Occipital lobe (tissue), 2 donors: ENCODE measurements around the gene CHSY1. TPM values are rescaled to one million over a fixed set of nuclear protein-coding genes. Genes with fewer than 3 reads are reported as not detected.

Source experiments
- DNase-seq: peaks from one replicate; lab custom pipeline; 2025; lab: John Stamatoyannopoulos, UW
- total RNA-seq: library from RNA; depleted of rRNA; stranded (reverse); fragments of >200 nt; gene quantifications from one replicate; pipeline ENCODE4 v1.2.3, GENCODE V29; 2014

CHSY1 gene
- total RNA-seq, 1 donor from 2014 or later, result 23.9 TPM

GRCh38 chr15:101189409-101190091 is 62.3 kb downstream of the CHSY1 start:
- DNase-seq, result no peak

- no peak for DNase-seq
Measured at GRCh38 chr15:101188637-101189408, 63.0 kb downstream of the CHSY1 start.

- no peak for DNase-seq
Measured at GRCh38 chr15:101187820-101188636, 63.8 kb downstream of the CHSY1 start.

GRCh38 chr15:101185770-101186169 is 66.1 kb downstream of the CHSY1 start:
- no peak for DNase-seq

GRCh38 chr15:101185336-101185735 is 66.5 kb downstream of the CHSY1 start:
- no peak for DNase-seq

GRCh38 chr15:101184830-101185229 is 67.0 kb downstream of the CHSY1 start:
- DNase-seq, result no peak

GRCh38 chr15:101183931-101184305 is 67.9 kb downstream of the CHSY1 start:
- no peak for DNase-seq

GRCh38 chr15:101183226-101183930 is 68.5 kb downstream of the CHSY1 start:
- DNase-seq, result no peak

GRCh38 chr15:101182215-101182614 is 69.6 kb downstream of the CHSY1 start:
- DNase-seq, result no peak

GRCh38 chr15:101181349-101181748 is 70.5 kb downstream of the CHSY1 start:
- no peak for DNase-seq

- DNase-seq, result no peak
Measured at GRCh38 chr15:101180620-101181307, 71.1 kb downstream of the CHSY1 start.

GRCh38 chr15:101179341-101180153 is 72.3 kb downstream of the CHSY1 start:
- DNase-seq, result no peak

- DNase-seq, result no peak
Measured at GRCh38 chr15:101178931-101179330, 72.9 kb downstream of the CHSY1 start.

- DNase-seq, result no peak
Measured at GRCh38 chr15:101178479-101178878, 73.4 kb downstream of the CHSY1 start.

- no peak for DNase-seq
Measured at GRCh38 chr15:101177866-101178265, 74.0 kb downstream of the CHSY1 start.

- no peak for DNase-seq
Measured at GRCh38 chr15:101176625-101177024, 75.2 kb downstream of the CHSY1 start.

GRCh38 chr15:101175401-101175800 is 76.4 kb downstream of the CHSY1 start:
- DNase-seq, result no peak

GRCh38 chr15:101174152-101174920 is 77.5 kb downstream of the CHSY1 start:
- DNase-seq, result no peak
